Hepatocyte (in vitro differentiated cells): ENCODE measurements around the gene NR5A1.

Source experiments
- CTCF ChIP-seq: fragments of 200-600 bp; sonication (generic); IDR thresholded peaks from 2 replicates; pipeline ENCODE4 v1.5.1; 2016; ENCODE audit warnings: antibody characterized with exemption, mild to moderate bottlenecking; ENCODE audit not compliant: poor library complexity
- EZH2 ChIP-seq: fragments of 200-600 bp; sonication (generic); IDR thresholded peaks from 2 replicates; pipeline ENCODE4 v1.6.1; 2016; ENCODE audit warnings: antibody characterized with exemption, mild to moderate bottlenecking, borderline replicate concordance
- EZH2phosphoT487 ChIP-seq: fragments of 200-600 bp; sonication (generic); IDR thresholded peaks from one replicate; pipeline ENCODE4 v1.6.1; 2018; ENCODE audit warnings: antibody characterized with exemption, mild to moderate bottlenecking, low read depth, moderate library complexity; ENCODE audit not compliant: unreplicated experiment, severe bottlenecking

DNA sequence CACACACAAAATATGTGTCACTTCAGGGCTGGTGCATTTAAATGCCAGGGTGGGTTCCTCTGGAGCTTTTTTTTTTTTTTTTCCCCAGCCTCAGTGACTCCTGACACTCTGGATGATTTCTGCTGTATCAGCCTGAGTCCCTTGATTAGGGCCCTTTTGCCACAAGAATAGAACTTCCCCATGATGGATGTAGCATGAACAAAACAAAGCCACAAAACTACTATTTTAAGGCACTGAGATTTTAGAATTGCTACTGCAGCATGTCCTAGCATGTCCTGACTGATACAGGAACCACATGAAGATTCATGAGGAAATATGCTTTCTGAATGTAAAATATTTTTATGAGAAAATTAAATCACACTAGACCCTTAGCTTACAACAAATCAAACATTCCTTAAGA lies 70.9 kb downstream of the NR5A1 start:
- no peak for TF ChIP-seq CTCF
- no peak for TF ChIP-seq EZH2
- no peak for TF ChIP-seq EZH2phosphoT487
